Natural killer cell (primary cell): Measurements from ENCODE around the gene EXTL1. TPM values are rescaled to one million over a fixed set of nuclear protein-coding genes. Genes with fewer than 3 reads are reported as not detected.

ENCODE experiments used
- ATAC-seq, 3 donors: fragments of 150-1000 bp in 2 of 3; fragments of 200-7000 bp in 1 of 3; cut with Tn5 transposase; 1 replicate in 1 of 3; 2 replicates in 2 of 3; pipeline ENCODE4 v1.10.0; 2021; ENCODE audit warnings: mild to moderate bottlenecking in 2 of 3, moderate library complexity in 2 of 3
- DNase-seq, 2 donors: peaks; one replicate each; pipeline versions ENCODE4 v3.0.0 to v3.0.0-alpha.2; 2013 to 2021; ENCODE audit warnings: mixed read lengths in 1 of 2
- H3K27ac ChIP-seq: one replicate; pipeline ENCODE4 v1.5.1; 2013; ENCODE audit warnings: mild to moderate bottlenecking, low read length
- H3K27me3 ChIP-seq: one replicate; pipeline ENCODE4 v1.6.1; 2013; ENCODE audit warnings: low read length; ENCODE audit not compliant: control insufficient read depth, insufficient read depth
- H3K36me3 ChIP-seq: one replicate; pipeline ENCODE4 v1.6.1; 2013; ENCODE audit warnings: low read length; ENCODE audit not compliant: control insufficient read depth, insufficient read depth
- H3K4me1 ChIP-seq: one replicate; pipeline ENCODE4 v1.6.1; 2013; ENCODE audit warnings: low read length; ENCODE audit not compliant: control insufficient read depth, insufficient read depth
- H3K4me3 ChIP-seq: one replicate; pipeline ENCODE4 v1.5.1; 2013; ENCODE audit warnings: low read length
- H3K9me3 ChIP-seq: one replicate; pipeline ENCODE4 v1.6.1; 2013; ENCODE audit warnings: low read length; ENCODE audit not compliant: control insufficient read depth, insufficient read depth
- H3K27ac Mint-ChIP-seq, 2 donors: one replicate each; pipeline ENCODE4 v1.8.0; 2022; ENCODE audit warnings: mild to moderate bottlenecking in 2 of 2, mixed read lengths in 2 of 2, moderate library complexity in 1 of 2
- H3K27me3 Mint-ChIP-seq, 2 donors: one replicate each; pipeline ENCODE4 v1.8.0; 2022; ENCODE audit warnings: low read depth in 2 of 2, mixed read lengths in 2 of 2
- H3K36me3 Mint-ChIP-seq: one replicate; pipeline ENCODE4 v1.8.0; 2022; ENCODE audit warnings: mixed read lengths
- H3K4me1 Mint-ChIP-seq, 2 donors: one replicate each; pipeline ENCODE4 v1.8.0; 2022; ENCODE audit warnings: mixed read lengths in 2 of 2
- H3K4me3 Mint-ChIP-seq: one replicate; pipeline ENCODE4 v1.8.0; 2022; ENCODE audit warnings: mild to moderate bottlenecking, moderate library complexity, mixed read lengths
- H3K9me3 Mint-ChIP-seq, 2 donors: one replicate each; pipeline ENCODE4 v1.8.0; 2022; ENCODE audit warnings: mixed read lengths in 2 of 2
- WGBS: methylation state at CpG from one replicate; pipeline ENCODE4 v1.1.7; 2013; ENCODE audit warnings: missing lambda C conversion rate; ENCODE audit not compliant: insufficient coverage; 5-methylcytosine and 5-hydroxymethylcytosine counted together
- intact Hi-C: fragments of 100-400 bp; cut with micrococcal nuclease; formaldehyde crosslinking; loops from one replicate; pipeline ENCODE4 v1.14.2; 2022
- total RNA-seq, 4 donors: library from RNA; stranded (reverse); fragments of 120-200 nt in 1 of 4; gene quantifications; one replicate each; pipeline versions ENCODE4 v1.2.3 to v1.2.4, GENCODE V29; 2013 to 2022
- TF ChIP-seq, protein P1 (sequence below): fragments of 200-600 bp; IDR thresholded peaks from one replicate; pipeline ENCODE4 v1.8.0; 2022; ENCODE audit warnings: antibody characterized with exemption

EXTL1 gene
- total RNA-seq, 3 donors from 2014 or later (not counting 1 experiment from before 2014, with no cell fraction given) = not detected

- ATAC-seq (peak in 1 of 3 donors; percentile 3), DNase-seq (peak in 1 of 2 donors; percentile 32)
- no peaks in the 10 kb centered on the region for H3K9me3 Mint-ChIP-seq
- Histone ChIP-seq H3K27me3 (no peaks in the 10 kb centered on the region), H3K9me3 (no peaks in the 10 kb centered on the region), H3K4me1 (peaks cover 74% of the 10 kb centered on the region), H3K27ac (peak overlapping the region; percentile 84), H3K4me3 (no peak overlapping the region), H3K36me3 (peaks cover 7% of the 10 kb centered on the region)
- H3K27ac Mint-ChIP-seq = peak overlapping the region; percentile 89 to 98
- 66% methylated on average over 9 of the region's 9 CpGs for WGBS
- H3K4me3 Mint-ChIP-seq = peak overlapping the region; percentile 77
- intact Hi-C loops = loop anchor here (5.0 to 10.0 kb wide), 3 partner anchors 35 to 748 kb away; partner anchors contain the start of gene RSRP1
- peaks cover 74 to 80% of the 10 kb centered on the region in 2 donors for H3K4me1 Mint-ChIP-seq
- H3K27me3 Mint-ChIP-seq = no peaks in the 10 kb centered on the region
- no peaks in the 10 kb centered on the region for H3K36me3 Mint-ChIP-seq
- TF ChIP-seq, protein P1, sequence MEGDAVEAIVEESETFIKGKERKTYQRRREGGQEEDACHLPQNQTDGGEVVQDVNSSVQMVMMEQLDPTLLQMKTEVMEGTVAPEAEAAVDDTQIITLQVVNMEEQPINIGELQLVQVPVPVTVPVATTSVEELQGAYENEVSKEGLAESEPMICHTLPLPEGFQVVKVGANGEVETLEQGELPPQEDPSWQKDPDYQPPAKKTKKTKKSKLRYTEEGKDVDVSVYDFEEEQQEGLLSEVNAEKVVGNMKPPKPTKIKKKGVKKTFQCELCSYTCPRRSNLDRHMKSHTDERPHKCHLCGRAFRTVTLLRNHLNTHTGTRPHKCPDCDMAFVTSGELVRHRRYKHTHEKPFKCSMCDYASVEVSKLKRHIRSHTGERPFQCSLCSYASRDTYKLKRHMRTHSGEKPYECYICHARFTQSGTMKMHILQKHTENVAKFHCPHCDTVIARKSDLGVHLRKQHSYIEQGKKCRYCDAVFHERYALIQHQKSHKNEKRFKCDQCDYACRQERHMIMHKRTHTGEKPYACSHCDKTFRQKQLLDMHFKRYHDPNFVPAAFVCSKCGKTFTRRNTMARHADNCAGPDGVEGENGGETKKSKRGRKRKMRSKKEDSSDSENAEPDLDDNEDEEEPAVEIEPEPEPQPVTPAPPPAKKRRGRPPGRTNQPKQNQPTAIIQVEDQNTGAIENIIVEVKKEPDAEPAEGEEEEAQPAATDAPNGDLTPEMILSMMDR = no peak
Observed at GRCh38 chr1:25992689-25993171, 28.8 kb upstream of the EXTL1 start.

GRCh38 chr1:25993197-25993951, 28.2 kb upstream of the EXTL1 start:
- Histone ChIP-seq H3K36me3 (peaks cover 3% of the 10 kb centered on the region), H3K4me1 (peaks cover 71% of the 10 kb centered on the region), H3K9me3 (no peaks in the 10 kb centered on the region), H3K27ac (peak overlapping the region; percentile 84), H3K27me3 (no peaks in the 10 kb centered on the region), H3K4me3 (no peak overlapping the region)
- no peaks in the 10 kb centered on the region for H3K27me3 Mint-ChIP-seq
- no peaks in the 10 kb centered on the region for H3K9me3 Mint-ChIP-seq
- TF ChIP-seq, protein P1 = no peak
- intact Hi-C loops = loop anchor here (5.0 to 10.0 kb wide), 3 partner anchors 36 to 749 kb away; partner anchors contain the start of gene RSRP1
- 93% methylated on average over 8 of the region's 8 CpGs for WGBS
- H3K4me3 Mint-ChIP-seq = peak overlapping the region; percentile 58
- ATAC-seq = no peak
- H3K36me3 Mint-ChIP-seq = no peaks in the 10 kb centered on the region
- H3K4me1 Mint-ChIP-seq = peaks cover 72 to 78% of the 10 kb centered on the region in 2 donors
- DNase-seq = no peak
- peak overlapping the region; percentile 89 to 98 for H3K27ac Mint-ChIP-seq

GRCh38 chr1:25994402-25995150, 27.0 kb upstream of the EXTL1 start:
- ATAC-seq (no peak), DNase-seq (no peak)
- Histone ChIP-seq H3K9me3 (no peaks in the 10 kb centered on the region), H3K36me3 (no peaks in the 10 kb centered on the region), H3K4me1 (peaks cover 64% of the 10 kb centered on the region), H3K27ac (no peak overlapping the region), H3K27me3 (no peaks in the 10 kb centered on the region), H3K4me3 (no peak overlapping the region)
- TF ChIP-seq, protein P1 = no peak
- Mint-ChIP-seq H3K4me1 (peaks cover 64 to 68% of the 10 kb centered on the region in 2 donors), H3K9me3 (no peaks in the 10 kb centered on the region), H3K27ac (peak overlapping the region; percentile 89 to 98), H3K4me3 (peak overlapping the region; percentile 38), H3K36me3 (no peaks in the 10 kb centered on the region), H3K27me3 (no peaks in the 10 kb centered on the region)
- 96% methylated on average over 3 of the region's 3 CpGs for WGBS
- intact Hi-C loops = loop anchor here (5.0 to 10.0 kb wide), 3 partner anchors 37 to 750 kb away; partner anchors contain the start of gene RSRP1
